GM10266 (cell line): ENCODE measurements around the gene KHDC3L.

Experiments
- DNase-seq: peaks from one replicate; pipeline ENCODE4 v3.0.0; 2012; ENCODE audit errors: extremely low spot score
- CTCF ChIP-seq: IDR thresholded peaks from 2 replicates; pipeline ENCODE4 v1.5.1; 2012; ENCODE audit warnings: mild to moderate bottlenecking, low read depth; ENCODE audit not compliant: control insufficient read depth, insufficient read depth; ENCODE audit errors: missing control alignments

Gene KHDC3L

GRCh38 chr6:73362869-73363536, 545 bp downstream of the KHDC3L start:
- DNase-seq, result no peak
- no peak for TF ChIP-seq CTCF

GRCh38 chr6:73363537-73363875, 1.0 kb downstream of the KHDC3L start:
- DNase-seq, result no peak
- TF ChIP-seq CTCF, result no peak

- no peak for DNase-seq
- TF ChIP-seq CTCF, result no peak
Measured at GRCh38 chr6:73364121-73364520, 1.7 kb downstream of the KHDC3L start.

- no peak for DNase-seq
- TF ChIP-seq CTCF, result no peak
Measured at GRCh38 chr6:73364549-73364948, 2.1 kb downstream of the KHDC3L start.

GRCh38 chr6:73367761-73368355, 5.4 kb downstream of the KHDC3L start:
- no peak for TF ChIP-seq CTCF
- DNase-seq, result peak; percentile 7

GRCh38 chr6:73368675-73369074, 6.2 kb downstream of the KHDC3L start:
- peak; percentile 5 for DNase-seq
- no peak for TF ChIP-seq CTCF

GRCh38 chr6:73369157-73369556, 6.7 kb downstream of the KHDC3L start:
- TF ChIP-seq CTCF, result no peak
- DNase-seq, result peak; percentile 5
